HepG2 (cell line): ENCODE measurements around the gene TMCO4. TPM values are rescaled to one million over a fixed set of nuclear protein-coding genes. Genes with fewer than 3 reads are reported as not detected.

ENCODE experiments used
- BORCS8-MEF2B ChIP-seq: sonication (generic); formaldehyde crosslinking; IDR thresholded peaks from 2 replicates; pipeline ENCODE4 v1.8.0; 2022; ENCODE audit warnings: mild to moderate bottlenecking, missing genetic modification reagents
- CBX5 ChIP-seq: sonication (generic); formaldehyde crosslinking; IDR thresholded peaks from 2 replicates; pipeline ENCODE4 v1.4.0; 2020; ENCODE audit warnings: missing genetic modification reagents, borderline replicate concordance
- CEBPB ChIP-seq: IDR thresholded peaks from 2 replicates; pipeline ENCODE4 v1.6.1; 2011; ENCODE audit warnings: low read depth, low read length, improper control_type of control experiment, borderline replicate concordance
- E2F1 ChIP-seq: sonication (generic); formaldehyde crosslinking; IDR thresholded peaks from 2 replicates; pipeline ENCODE4 v1.5.0; 2020; ENCODE audit warnings: missing genetic modification reagents
- EED ChIP-seq: sonication (generic); formaldehyde crosslinking; IDR thresholded peaks from 2 replicates; pipeline ENCODE4 v1.5.0; 2020; ENCODE audit warnings: mild to moderate bottlenecking, missing genetic modification reagents
- ETS1 ChIP-seq: sonication (generic); formaldehyde crosslinking; IDR thresholded peaks from 2 replicates; pipeline ENCODE4 v1.4.0; 2020; ENCODE audit warnings: missing genetic modification reagents
- HMG20B ChIP-seq: conservative IDR thresholded peaks from 2 replicates; pipeline ENCODE4 v1.6.1; 2016; ENCODE audit warnings: missing genetic modification reagents, missing compliant biosample characterization
- HNRNPUL1 ChIP-seq: fragments of 200-400 bp; formaldehyde crosslinking; IDR thresholded peaks from 2 replicates; pipeline ENCODE4 v1.6.1; 2017; ENCODE audit warnings: low read depth, mild to moderate bottlenecking, low read length, moderate library complexity
- MTF2 ChIP-seq: sonication (generic); formaldehyde crosslinking; IDR thresholded peaks from 2 replicates; pipeline ENCODE4 v1.5.0; 2020; ENCODE audit warnings: missing genetic modification reagents, borderline replicate concordance
- MYC ChIP-seq: sonication (generic); formaldehyde crosslinking; IDR thresholded peaks from 2 replicates; pipeline ENCODE4 v1.9.0; 2021; ENCODE audit warnings: missing genetic modification reagents, borderline replicate concordance
- PPARG ChIP-seq: conservative IDR thresholded peaks from 2 replicates; pipeline ENCODE4 v1.6.1; 2016; ENCODE audit warnings: missing biosample characterization, missing genetic modification reagents
- PTBP1 ChIP-seq: fragments of 200-400 bp; formaldehyde crosslinking; IDR thresholded peaks from 2 replicates; pipeline ENCODE4 v1.6.1; 2018; ENCODE audit warnings: low read length, low read depth; ENCODE audit not compliant: poor library complexity, severe bottlenecking
- TSC22D2 ChIP-seq: sonication (generic); formaldehyde crosslinking; IDR thresholded peaks from 2 replicates; pipeline ENCODE4 v1.5.1; 2020; ENCODE audit warnings: missing genetic modification reagents, mild to moderate bottlenecking, borderline replicate concordance
- ZFP91 ChIP-seq: sonication (generic); formaldehyde crosslinking; IDR thresholded peaks from 2 replicates; pipeline ENCODE4 v1.9.0; 2022; ENCODE audit warnings: missing genetic modification reagents, mild to moderate bottlenecking, borderline replicate concordance
- ZGPAT ChIP-seq: IDR thresholded peaks from 2 replicates; pipeline ENCODE4 v1.6.1; 2016; ENCODE audit warnings: mild to moderate bottlenecking
- ZMYM4 ChIP-seq: sonication (generic); formaldehyde crosslinking; IDR thresholded peaks from 2 replicates; pipeline ENCODE4 v1.8.1; 2023; ENCODE audit warnings: mild to moderate bottlenecking, missing genetic modification reagents
- ZNF230 ChIP-seq: sonication (generic); formaldehyde crosslinking; IDR thresholded peaks from 2 replicates; pipeline ENCODE4 v1.4.0; 2020; ENCODE audit warnings: mild to moderate bottlenecking, missing genetic modification reagents
- ZNF589 ChIP-seq: sonication (generic); formaldehyde crosslinking; conservative IDR thresholded peaks from 2 replicates; pipeline ENCODE4 v1.8.0; 2022; ENCODE audit warnings: mild to moderate bottlenecking, moderate library complexity, missing genetic modification reagents
- ZNF713 ChIP-seq: sonication (generic); formaldehyde crosslinking; IDR thresholded peaks from 2 replicates; pipeline ENCODE4 v1.4.0; 2020; ENCODE audit warnings: mild to moderate bottlenecking, missing genetic modification reagents
- ZNF773 ChIP-seq: sonication (generic); formaldehyde crosslinking; IDR thresholded peaks from 2 replicates; pipeline ENCODE4 v1.4.0; 2020; ENCODE audit warnings: missing genetic modification reagents, borderline replicate concordance
- ZNF879 ChIP-seq: sonication (generic); formaldehyde crosslinking; IDR thresholded peaks from 2 replicates; pipeline ENCODE4 v1.8.1; 2023; ENCODE audit warnings: missing genetic modification reagents
- ZXDC ChIP-seq: sonication (generic); formaldehyde crosslinking; IDR thresholded peaks from 2 replicates; pipeline ENCODE4 v1.5.0; 2020; ENCODE audit warnings: mild to moderate bottlenecking, missing genetic modification reagents
- polyA plus RNA-seq, 8 experiments: library from polyadenylated mRNA; depleted of rRNA in 3 of 8; stranded (reverse) in 7 of 8; unstranded in 1 of 8; fragments of >200 nt; fragmentation: Illumina TruSeq in 4 of 8; extraction: Trizol in 4 of 8; gene quantifications; 2 replicates each; pipeline versions ENCODE4 v1.2.1 to v1.2.3, GENCODE V29; 2011 to 2016; ENCODE audit warnings: low read depth in 4 of 8, missing spikeins in 1 of 8, mixed read lengths in 1 of 8; ENCODE audit not compliant: insufficient read depth in 1 of 8
- total RNA-seq, 5 experiments: library from RNA; depleted of rRNA; stranded (reverse); fragments of >200 nt; fragmentation: Illumina TruSeq; extraction: Trizol; gene quantifications; 2 replicates each; pipeline ENCODE4 v1.2.3, GENCODE V29; 2016; ENCODE audit warnings: low read depth in 1 of 5

Gene TMCO4
- total and polyA plus RNA-seq, 2 of the 13 experiments (the other 11 are each of a cell fraction or from before 2014, with no cell fraction given), result 2.1 to 4.1 TPM

- TF ChIP-seq HNRNPUL1 (no peak), TSC22D2 (CRISPR knock-in tag) (no peak), ZFP91 (no peak), ZNF230 (CRISPR knock-in tag) (no peak), PPARG (CRISPR knock-in tag) (no peak), ZNF589 (CRISPR knock-in tag) (no peak), ZMYM4 (CRISPR knock-in tag) (no peak), BORCS8-MEF2B (CRISPR knock-in tag) (0 out of 2 replicates have a peak, but pooled peaks have one; percentile 38), EED (0 out of 2 replicates have a peak, but pooled peaks have one; percentile 64), E2F1 (CRISPR knock-in tag) (peak; percentile 48; the same call in 1 of the 2 replicates), CEBPB (no peak), ZNF879 (no peak), ZNF773 (CRISPR knock-in tag) (0 out of 2 replicates have a peak, but pooled peaks have one; percentile 26), MYC (CRISPR knock-in tag) (peak; percentile 5; the same call in 1 of the 2 replicates), PTBP1 (no peak), HMG20B (CRISPR knock-in tag) (no peak), ZNF713 (CRISPR knock-in tag) (no peak), CBX5 (CRISPR knock-in tag) (no peak), ZXDC (CRISPR knock-in tag) (no peak), ETS1 (CRISPR knock-in tag) (no peak), MTF2 (CRISPR knock-in tag) (no peak), ZGPAT (CRISPR knock-in tag) (peak; percentile 29; the same call in 1 of the 2 replicates)
Measured at GRCh38 chr1:19800076-19800804, 524 bp upstream of the TMCO4 start (continued).
